Peyer's patch (tissue), 4 donors: Measurements from ENCODE around the gene TSPAN33.

ENCODE experiments used
- POLR2A ChIP-seq, 2 donors: fragments of 450-650 bp; IDR thresholded peaks; one replicate each; pipeline ENCODE4 v1.5.1; 2017; ENCODE audit warnings: antibody characterized with exemption in 2 of 2, mild to moderate bottlenecking in 2 of 2, moderate library complexity in 2 of 2
- TF ChIP-seq, protein P1 (sequence below), 6 experiments: fragments of 450-650 bp in 4 of 6; fragments of 200-600 bp in 2 of 6; sonication (generic) in 1 of 6; IDR thresholded peaks; one replicate each; pipeline ENCODE4 v1.5.1; 2017 to 2019; ENCODE audit warnings: antibody characterized with exemption in 6 of 6, mild to moderate bottlenecking in 3 of 6, moderate library complexity in 1 of 6

DNA sequence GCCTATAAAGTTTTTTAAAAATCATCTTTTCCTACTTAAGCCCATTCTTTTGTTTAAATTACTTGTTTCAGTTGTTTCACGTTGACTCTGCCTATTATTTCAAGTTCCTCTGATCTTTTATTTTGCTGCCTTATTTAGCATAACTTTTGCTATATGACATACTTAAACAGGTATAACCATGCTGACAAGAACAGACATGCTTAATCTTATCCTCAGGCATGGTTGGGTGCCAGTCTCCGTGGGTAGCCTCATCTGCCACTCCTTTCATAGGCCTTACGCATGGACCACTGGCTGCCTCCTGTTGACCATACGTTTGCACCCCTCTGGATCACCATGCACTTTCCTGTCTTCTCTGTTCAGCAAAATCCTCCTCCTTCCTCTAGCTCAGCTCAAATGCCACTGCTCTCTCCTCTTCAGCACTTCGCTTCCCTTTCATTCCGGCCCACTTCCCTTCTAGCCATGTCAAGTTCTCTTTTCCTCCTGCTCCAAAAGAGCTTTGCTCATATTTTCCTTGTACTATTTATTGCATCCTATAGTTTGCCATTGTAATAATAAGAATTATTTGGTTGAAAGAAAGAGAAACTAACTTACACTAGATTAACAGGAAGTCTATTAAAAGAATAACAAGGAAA, 10.0 kb upstream of the TSPAN33 start:
- TF ChIP-seq, protein P1, sequence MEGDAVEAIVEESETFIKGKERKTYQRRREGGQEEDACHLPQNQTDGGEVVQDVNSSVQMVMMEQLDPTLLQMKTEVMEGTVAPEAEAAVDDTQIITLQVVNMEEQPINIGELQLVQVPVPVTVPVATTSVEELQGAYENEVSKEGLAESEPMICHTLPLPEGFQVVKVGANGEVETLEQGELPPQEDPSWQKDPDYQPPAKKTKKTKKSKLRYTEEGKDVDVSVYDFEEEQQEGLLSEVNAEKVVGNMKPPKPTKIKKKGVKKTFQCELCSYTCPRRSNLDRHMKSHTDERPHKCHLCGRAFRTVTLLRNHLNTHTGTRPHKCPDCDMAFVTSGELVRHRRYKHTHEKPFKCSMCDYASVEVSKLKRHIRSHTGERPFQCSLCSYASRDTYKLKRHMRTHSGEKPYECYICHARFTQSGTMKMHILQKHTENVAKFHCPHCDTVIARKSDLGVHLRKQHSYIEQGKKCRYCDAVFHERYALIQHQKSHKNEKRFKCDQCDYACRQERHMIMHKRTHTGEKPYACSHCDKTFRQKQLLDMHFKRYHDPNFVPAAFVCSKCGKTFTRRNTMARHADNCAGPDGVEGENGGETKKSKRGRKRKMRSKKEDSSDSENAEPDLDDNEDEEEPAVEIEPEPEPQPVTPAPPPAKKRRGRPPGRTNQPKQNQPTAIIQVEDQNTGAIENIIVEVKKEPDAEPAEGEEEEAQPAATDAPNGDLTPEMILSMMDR (IDR thresholded peaks at IDR 0.05) = no peak
- TF ChIP-seq POLR2A (IDR thresholded peaks at IDR 0.05) = no peak
